Superior temporal gyrus (tissue), 1 donor: Measurements from ENCODE around the gene XIRP2.
A peak's percentile ranks its signal among the peaks of the same experiment; 100 is the strongest.
"Not testable (repeated sequence)": the region's sequence is repeated elsewhere in the genome, so short reads cannot be mapped to it uniquely, and the experiment has no call there.

Experiments
- DNase-seq: peaks from one replicate; pipeline ENCODE4 v3.0.0-alpha.2; 2016; ENCODE audit errors: extremely low spot score

Gene XIRP2

GRCh38 chr2:167196461-167197252 lies 308.4 kb downstream of the XIRP2 start:
- no peak for DNase-seq

GRCh38 chr2:167198009-167198408 lies 309.7 kb downstream of the XIRP2 start:
- DNase-seq, result no peak

- DNase-seq, result no peak
These were observed 310.3 kb downstream of the XIRP2 start for GRCh38 chr2:167198576-167198975.

- no peak for DNase-seq
These were observed 311.7 kb downstream of the XIRP2 start for GRCh38 chr2:167200019-167200418.

- no peak for DNase-seq
These were observed 321.5 kb downstream of the XIRP2 start for GRCh38 chr2:167209784-167210183.

GRCh38 chr2:167212014-167212648 lies 323.9 kb downstream of the XIRP2 start:
- peak; percentile 81 for DNase-seq

- DNase-seq, result no peak
These were observed 327.3 kb downstream of the XIRP2 start for GRCh38 chr2:167215595-167215994.

- no peak for DNase-seq
These were observed 349.2 kb downstream of the XIRP2 start for GRCh38 chr2:167237478-167237877.

- no peak for DNase-seq
These were observed 352.4 kb downstream of the XIRP2 start for GRCh38 chr2:167240671-167241070.

- DNase-seq, result no peak
These were observed 360.9 kb downstream of the XIRP2 start for GRCh38 chr2:167249197-167249596.

- no peak for DNase-seq
These were observed 364.7 kb downstream of the XIRP2 start for GRCh38 chr2:167253025-167253424.

- no peak for DNase-seq
These were observed 366.4 kb downstream of the XIRP2 start for GRCh38 chr2:167254721-167255120.

- no peak for DNase-seq
These were observed 370.4 kb downstream of the XIRP2 start for GRCh38 chr2:167258712-167259111.

- peak; percentile 66 for DNase-seq
These were observed 376.1 kb downstream of the XIRP2 start for GRCh38 chr2:167264380-167264779.

GRCh38 chr2:167265004-167265403 lies 376.7 kb downstream of the XIRP2 start:
- DNase-seq, result no peak

- DNase-seq, result no peak
These were observed 377.4 kb downstream of the XIRP2 start for GRCh38 chr2:167265722-167266121.

GRCh38 chr2:167268245-167268644 lies 380.0 kb downstream of the XIRP2 start:
- not testable (repeated sequence) for DNase-seq

GRCh38 chr2:167271932-167272331 lies 383.7 kb downstream of the XIRP2 start:
- no peak for DNase-seq

- DNase-seq, result no peak
These were observed 386.8 kb downstream of the XIRP2 start for GRCh38 chr2:167275046-167275445.

- no peak for DNase-seq
These were observed 391.5 kb downstream of the XIRP2 start for GRCh38 chr2:167279810-167280209.

GRCh38 chr2:167287212-167287611 lies 398.9 kb downstream of the XIRP2 start:
- DNase-seq, result no peak

GRCh38 chr2:167289651-167290410 lies 401.6 kb downstream of the XIRP2 start:
- no peak for DNase-seq
